Neutrophil (primary cell): ENCODE results near the gene EXOC4.

Experiments
- H3K27ac ChIP-seq: fragments of 200-600 bp; sonication (generic); 2 replicates; pipeline ENCODE4 v1.5.1; 2016; ENCODE audit warnings: mild to moderate bottlenecking, moderate library complexity
- H3K27me3 ChIP-seq: fragments of 200-600 bp; sonication (generic); 2 replicates; pipeline ENCODE4 v1.6.0; 2016; ENCODE audit warnings: mild to moderate bottlenecking
- H3K36me3 ChIP-seq: fragments of 200-600 bp; sonication (generic); 2 replicates; pipeline ENCODE4 v1.5.1; 2017
- H3K4me1 ChIP-seq, 2 experiments: fragments of 200-600 bp in 1 of 2; sonication (generic) in 1 of 2; 1 replicate in 1 of 2; 2 replicates in 1 of 2; pipeline versions ENCODE4 v1.5.1 to v1.6.1; 2013 to 2016; ENCODE audit warnings: low read depth in 1 of 2, low read length in 1 of 2, mild to moderate bottlenecking in 1 of 2, moderate library complexity in 1 of 2; ENCODE audit not compliant: control insufficient read depth in 1 of 2, insufficient read depth in 1 of 2
- H3K4me3 ChIP-seq, 2 experiments: fragments of 200-600 bp in 1 of 2; sonication (generic) in 1 of 2; 1 replicate in 1 of 2; 2 replicates in 1 of 2; pipeline ENCODE4 v1.5.1; 2013 to 2016; ENCODE audit warnings: low read depth in 1 of 2, low read length in 1 of 2, mild to moderate bottlenecking in 1 of 2, moderate library complexity in 1 of 2
- H3K9me3 ChIP-seq: fragments of 200-600 bp; sonication (generic); 2 replicates; pipeline ENCODE4 v1.5.1; 2016
- TF ChIP-seq, protein P1 (sequence below): fragments of 200-600 bp; sonication (generic); IDR thresholded peaks from 2 replicates; pipeline ENCODE4 v1.5.1; 2016; ENCODE audit warnings: antibody characterized with exemption

The EXOC4 gene

GRCh38 chr7:133950855-133951254, 698.0 kb downstream of the EXOC4 start:
- Histone ChIP-seq H3K4me1 (no peaks in the 10 kb centered on the region), H3K36me3 (no peaks in the 10 kb centered on the region), H3K9me3 (no peaks in the 10 kb centered on the region), H3K4me3 (no peak overlapping the region), H3K27me3 (no peaks in the 10 kb centered on the region), H3K27ac (no peak overlapping the region)
- TF ChIP-seq, protein P1, sequence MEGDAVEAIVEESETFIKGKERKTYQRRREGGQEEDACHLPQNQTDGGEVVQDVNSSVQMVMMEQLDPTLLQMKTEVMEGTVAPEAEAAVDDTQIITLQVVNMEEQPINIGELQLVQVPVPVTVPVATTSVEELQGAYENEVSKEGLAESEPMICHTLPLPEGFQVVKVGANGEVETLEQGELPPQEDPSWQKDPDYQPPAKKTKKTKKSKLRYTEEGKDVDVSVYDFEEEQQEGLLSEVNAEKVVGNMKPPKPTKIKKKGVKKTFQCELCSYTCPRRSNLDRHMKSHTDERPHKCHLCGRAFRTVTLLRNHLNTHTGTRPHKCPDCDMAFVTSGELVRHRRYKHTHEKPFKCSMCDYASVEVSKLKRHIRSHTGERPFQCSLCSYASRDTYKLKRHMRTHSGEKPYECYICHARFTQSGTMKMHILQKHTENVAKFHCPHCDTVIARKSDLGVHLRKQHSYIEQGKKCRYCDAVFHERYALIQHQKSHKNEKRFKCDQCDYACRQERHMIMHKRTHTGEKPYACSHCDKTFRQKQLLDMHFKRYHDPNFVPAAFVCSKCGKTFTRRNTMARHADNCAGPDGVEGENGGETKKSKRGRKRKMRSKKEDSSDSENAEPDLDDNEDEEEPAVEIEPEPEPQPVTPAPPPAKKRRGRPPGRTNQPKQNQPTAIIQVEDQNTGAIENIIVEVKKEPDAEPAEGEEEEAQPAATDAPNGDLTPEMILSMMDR: no peak

- H3K4me1 ChIP-seq: no peaks in the 10 kb centered on the region
- no peaks in the 10 kb centered on the region for H3K27me3 ChIP-seq
- TF ChIP-seq, protein P1: no peak
- H3K4me3 ChIP-seq: no peak overlapping the region
- no peak overlapping the region for H3K27ac ChIP-seq
- no peaks in the 10 kb centered on the region for H3K36me3 ChIP-seq
- H3K9me3 ChIP-seq: no peaks in the 10 kb centered on the region
Observed at GRCh38 chr7:133955208-133955607, 702.3 kb downstream of the EXOC4 start.

DNA sequence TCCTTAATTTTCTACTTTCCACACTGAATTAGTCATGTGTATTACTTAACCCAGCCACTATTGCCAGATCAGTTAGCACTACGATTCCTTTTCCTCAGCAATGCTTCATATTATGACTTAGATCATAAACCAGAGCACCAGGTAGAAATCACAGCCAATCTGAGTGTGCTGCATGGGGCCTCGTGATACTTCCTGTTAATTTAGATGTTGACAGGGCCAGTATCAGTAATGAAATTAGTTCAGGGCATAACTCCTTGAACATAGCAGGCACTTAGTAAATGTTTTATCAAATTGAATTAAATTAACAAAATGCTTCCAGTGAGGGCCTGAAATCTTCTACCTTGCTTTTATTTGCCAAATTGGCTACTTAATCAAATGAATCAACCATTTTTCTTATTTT, 705.0 kb downstream of the EXOC4 start:
- H3K4me3 ChIP-seq: no peak overlapping the region
- H3K36me3 ChIP-seq: no peaks in the 10 kb centered on the region

GRCh38 chr7:133958822-133959221, 705.9 kb downstream of the EXOC4 start:
- Histone ChIP-seq H3K27ac (no peak overlapping the region), H3K9me3 (no peaks in the 10 kb centered on the region), H3K4me3 (no peak overlapping the region), H3K27me3 (no peaks in the 10 kb centered on the region), H3K36me3 (no peaks in the 10 kb centered on the region), H3K4me1 (no peaks in the 10 kb centered on the region)
- TF ChIP-seq, protein P1: no peak

More for the DNA sequence above, 705.0 kb downstream of the EXOC4 start:
- Histone ChIP-seq H3K27me3 (no peaks in the 10 kb centered on the region), H3K9me3 (no peaks in the 10 kb centered on the region), H3K27ac (no peak overlapping the region), H3K4me1 (no peaks in the 10 kb centered on the region)
- TF ChIP-seq, protein P1: no peak

DNA sequence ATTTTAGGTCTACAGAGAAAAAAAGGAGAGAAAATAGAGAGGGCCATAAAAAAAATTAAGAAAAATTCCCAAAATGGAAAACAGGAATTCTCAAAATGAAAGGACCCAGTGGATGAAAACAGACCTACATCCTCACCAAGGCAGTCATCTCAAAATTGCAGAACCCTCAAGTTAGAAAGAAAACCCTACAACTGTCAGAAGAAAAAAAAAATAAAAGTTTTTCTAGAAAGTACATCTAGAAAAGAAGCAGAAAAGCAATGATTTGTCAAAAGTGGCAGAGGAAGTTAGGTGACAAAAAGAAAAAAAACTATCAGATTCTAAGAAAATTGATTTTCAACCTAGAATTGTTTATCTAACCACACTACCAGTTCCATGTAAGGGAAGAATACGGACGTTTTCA, 706.6 kb downstream of the EXOC4 start:
- Histone ChIP-seq H3K4me1 (no peaks in the 10 kb centered on the region), H3K9me3 (no peaks in the 10 kb centered on the region), H3K36me3 (no peaks in the 10 kb centered on the region), H3K4me3 (no peak overlapping the region), H3K27me3 (no peaks in the 10 kb centered on the region), H3K27ac (no peak overlapping the region)
- TF ChIP-seq, protein P1: no peak

- H3K4me3 ChIP-seq: no peak overlapping the region
- no peaks in the 10 kb centered on the region for H3K36me3 ChIP-seq
- TF ChIP-seq, protein P1: no peak
Observed at GRCh38 chr7:133961724-133962123, 708.8 kb downstream of the EXOC4 start.

More at GRCh38 chr7:133961724-133962123, 708.8 kb downstream of the EXOC4 start:
- Histone ChIP-seq H3K27me3 (no peaks in the 10 kb centered on the region), H3K27ac (no peak overlapping the region), H3K4me1 (no peaks in the 10 kb centered on the region), H3K9me3 (no peaks in the 10 kb centered on the region)
